GM19463 (cell line): ENCODE data around the gene TSPO2.

Experiments
- ATAC-seq: cut with Tn5 transposase; IDR thresholded peaks from one replicate; pipeline ENCODE4 v1.9.1; 2021; ENCODE audit warnings: mild to moderate bottlenecking, moderate library complexity; ENCODE audit not compliant: unreplicated experiment

Gene TSPO2

DNA sequence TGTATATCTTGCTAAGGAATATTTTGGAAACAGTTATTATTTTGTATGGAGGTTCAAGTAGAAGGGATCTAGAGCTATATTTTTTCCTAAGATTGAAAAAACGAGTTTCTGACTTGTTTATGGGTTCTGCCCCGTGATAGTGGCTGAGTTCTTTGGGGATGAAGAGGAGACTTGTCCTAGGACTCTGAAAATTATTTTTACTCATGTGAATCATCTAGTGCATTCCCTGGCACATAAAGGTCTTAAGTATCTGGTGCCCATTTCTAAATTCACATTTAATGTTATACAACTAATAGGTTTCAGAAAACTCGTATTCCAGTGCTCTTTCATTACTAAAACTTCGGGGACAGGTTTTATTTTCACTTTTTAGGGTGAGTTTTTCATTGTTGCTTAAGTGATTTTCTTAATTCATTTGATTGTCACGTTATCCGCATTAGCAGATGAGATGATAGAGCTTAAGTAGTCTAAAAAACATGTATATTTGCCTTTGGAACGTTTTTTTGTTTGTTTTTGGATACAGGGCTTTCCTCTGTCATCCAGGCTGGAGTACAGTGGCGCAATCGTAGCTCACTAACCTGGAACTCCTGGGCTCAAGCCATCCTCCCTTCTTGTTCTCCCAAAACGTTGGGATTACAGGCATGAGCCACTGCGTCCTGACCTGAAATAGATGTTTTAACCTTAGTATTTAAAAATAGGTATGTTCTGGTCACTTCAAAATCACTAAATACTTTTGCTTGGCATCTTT is 32.6 kb downstream of the TSPO2 start:
- ATAC-seq: no peak

DNA sequence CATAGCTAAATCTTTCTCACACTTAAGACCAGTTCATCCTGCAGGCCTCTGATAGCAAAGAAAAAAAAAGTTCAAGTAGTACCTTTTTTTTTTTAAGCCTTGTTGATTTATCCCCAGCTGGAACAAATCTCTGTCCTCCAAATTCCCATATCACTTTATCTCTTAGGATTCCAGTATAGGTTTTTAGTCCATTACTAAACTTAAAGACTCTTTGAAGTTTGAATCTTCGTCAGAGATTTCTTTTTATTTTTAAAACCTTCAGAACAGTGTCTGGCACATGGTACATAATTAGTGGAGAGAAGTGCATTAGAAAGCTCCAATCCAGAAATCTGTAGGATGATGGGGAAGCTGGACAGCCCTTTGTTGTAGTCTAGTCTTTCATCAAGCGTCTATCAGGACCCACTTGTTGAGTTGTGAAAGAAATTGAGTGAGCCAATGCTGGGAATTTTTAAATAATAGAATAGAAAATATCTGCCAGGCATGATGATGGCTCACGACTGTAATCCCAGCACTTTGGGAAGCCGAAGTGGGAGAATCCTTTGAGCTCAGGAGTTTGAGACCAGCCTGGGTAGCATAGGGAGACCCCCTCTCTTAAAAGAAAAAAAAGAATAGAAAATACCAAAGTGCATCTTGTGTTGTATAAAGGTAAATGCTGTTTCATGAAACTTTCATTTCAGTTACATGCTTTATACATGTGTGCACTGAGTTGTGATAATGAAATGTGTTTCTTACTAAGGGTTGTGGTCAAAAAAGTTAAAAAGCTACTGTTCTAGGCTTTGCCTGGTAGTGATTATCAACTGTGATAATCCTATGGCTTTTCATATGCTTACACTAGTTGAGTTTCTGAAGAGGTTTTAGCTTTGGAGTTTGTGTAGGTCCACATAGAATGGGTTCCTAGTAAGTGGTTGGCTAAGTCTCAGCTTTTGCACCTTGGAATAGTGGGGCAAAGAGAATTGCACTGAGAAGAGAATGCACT is 33.7 kb downstream of the TSPO2 start:
- no peak for ATAC-seq

DNA sequence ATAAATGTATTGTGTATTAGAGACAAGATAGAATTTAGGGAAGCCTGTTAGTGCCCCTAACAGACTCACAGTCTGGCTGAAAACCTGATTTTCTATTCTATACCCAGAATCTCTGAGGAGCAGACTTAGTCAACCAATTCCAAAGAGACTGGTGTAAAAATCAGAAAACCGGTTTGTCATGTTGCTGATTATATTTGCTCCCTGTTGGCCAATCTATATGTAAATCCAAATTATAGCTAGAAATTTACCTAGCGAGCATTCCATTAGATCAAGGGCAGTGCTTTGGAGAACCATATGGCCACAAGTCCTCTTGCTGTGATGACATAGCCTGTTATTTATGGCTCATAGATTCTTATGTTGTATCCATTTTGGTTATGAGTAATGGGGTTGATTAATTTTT is 35.3 kb downstream of the TSPO2 start:
- ATAC-seq: no peak

DNA sequence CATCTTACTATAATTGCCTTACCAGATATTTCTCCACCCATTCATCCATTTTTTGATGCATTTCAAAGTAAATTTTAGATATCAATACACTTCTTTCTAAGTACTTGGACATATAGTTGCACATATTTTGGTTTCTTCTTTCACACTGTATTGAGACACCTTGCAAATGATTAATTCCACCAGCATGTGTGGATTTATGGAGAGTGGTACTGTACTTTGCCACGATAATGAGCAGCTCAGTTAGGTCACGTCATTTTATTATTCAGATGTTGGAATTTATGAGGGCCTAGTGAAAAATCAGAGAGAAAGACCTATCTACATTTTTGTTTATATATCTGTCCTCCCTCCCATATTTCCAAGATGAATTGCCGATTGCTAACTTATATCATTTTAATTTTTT is 35.8 kb downstream of the TSPO2 start:
- no peak for ATAC-seq

DNA sequence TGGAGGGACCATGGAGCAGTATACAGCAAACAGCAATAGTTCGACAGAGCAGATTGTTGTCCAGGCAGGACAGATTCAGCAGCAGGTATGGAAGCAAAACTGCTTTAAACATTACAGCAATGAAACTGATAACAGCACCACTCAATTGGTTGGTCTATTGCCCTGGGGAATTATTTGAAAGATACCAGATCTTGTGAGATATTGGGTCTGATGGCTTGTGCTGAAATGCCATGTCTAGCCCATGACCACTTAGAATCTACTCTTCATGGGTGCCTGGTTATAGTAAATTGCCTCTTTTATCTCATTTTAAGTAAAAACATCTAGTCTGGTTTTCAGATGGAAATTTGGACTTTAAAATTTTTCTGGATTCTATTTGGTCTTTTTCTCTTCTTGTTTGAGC is 36.8 kb downstream of the TSPO2 start:
- no peak for ATAC-seq

DNA sequence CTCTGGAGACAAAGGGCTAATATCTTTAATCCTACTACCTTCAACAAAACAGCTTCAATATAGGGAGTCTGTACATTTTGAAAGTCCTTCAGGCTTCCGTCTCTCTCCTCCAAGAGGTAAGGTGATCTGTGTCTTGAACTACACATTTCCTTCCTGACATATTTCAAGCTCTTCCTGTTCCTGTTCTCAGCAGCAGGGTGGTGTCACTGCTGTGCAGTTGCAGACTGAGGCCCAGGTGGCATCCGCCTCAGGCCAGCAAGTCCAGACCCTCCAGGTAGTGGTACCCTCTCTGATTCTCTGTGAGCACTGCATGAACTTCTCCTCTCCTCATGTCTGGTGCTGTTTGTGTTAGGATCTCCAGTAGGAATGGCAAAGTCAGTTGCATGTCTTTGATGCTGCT is 38.4 kb downstream of the TSPO2 start:
- no peak for ATAC-seq

DNA sequence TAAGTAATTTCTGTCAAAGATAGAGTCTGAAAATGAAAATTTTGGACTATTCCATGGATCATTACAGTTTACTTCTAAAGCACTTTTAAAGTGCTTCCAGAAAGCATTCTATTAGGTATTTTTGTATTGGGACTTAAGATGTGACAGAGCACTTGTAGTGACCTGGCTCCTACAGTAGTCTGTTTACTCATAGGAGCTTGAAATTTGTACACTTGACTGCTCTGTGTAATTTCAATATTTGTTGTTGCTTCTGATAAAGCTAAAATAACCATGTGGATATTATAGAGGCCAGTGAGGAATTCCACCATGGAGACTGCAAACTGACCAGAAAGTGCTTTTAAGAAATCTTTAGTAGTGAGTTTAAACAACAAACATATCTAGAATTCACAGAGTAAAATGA is 40.8 kb downstream of the TSPO2 start:
- no peak for ATAC-seq

DNA sequence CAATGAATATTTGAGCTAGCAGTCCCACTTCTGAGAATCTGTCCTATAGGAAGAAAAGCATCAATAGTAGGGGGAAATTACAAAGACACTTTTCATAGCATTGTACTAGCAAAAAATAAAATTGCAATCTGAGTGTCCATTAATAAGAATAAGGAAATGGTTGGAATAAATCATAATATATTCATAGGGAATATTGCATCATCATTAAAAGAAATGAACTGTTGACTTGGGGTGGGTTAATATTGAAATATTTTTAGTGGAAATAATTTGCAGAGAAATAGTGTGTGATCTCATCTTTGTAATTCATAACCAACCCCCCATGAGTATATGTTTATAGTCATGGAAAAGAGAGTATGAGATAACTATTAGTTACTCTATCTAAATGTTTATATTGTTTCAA is 42.9 kb downstream of the TSPO2 start:
- ATAC-seq: no peak

DNA sequence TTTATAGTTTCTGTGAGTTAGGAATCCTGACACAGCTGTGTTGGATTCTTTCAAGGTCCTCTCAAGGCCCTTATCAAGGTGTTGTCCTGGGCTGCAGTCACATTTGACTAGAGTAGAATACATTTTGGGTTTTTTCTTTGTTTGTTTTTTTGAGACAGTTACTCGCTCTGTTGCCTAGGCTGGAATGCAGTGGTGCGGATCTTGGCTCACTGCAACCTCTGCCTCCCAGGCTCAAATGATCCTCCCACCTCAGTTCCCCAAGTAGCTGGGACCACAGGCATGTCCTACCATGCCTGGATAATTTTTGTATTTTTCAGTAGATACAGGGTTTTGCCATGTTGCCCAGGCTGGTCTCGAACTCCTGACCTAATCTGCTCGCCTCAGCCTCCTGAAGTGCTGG is 46.2 kb downstream of the TSPO2 start:
- ATAC-seq: no peak

DNA sequence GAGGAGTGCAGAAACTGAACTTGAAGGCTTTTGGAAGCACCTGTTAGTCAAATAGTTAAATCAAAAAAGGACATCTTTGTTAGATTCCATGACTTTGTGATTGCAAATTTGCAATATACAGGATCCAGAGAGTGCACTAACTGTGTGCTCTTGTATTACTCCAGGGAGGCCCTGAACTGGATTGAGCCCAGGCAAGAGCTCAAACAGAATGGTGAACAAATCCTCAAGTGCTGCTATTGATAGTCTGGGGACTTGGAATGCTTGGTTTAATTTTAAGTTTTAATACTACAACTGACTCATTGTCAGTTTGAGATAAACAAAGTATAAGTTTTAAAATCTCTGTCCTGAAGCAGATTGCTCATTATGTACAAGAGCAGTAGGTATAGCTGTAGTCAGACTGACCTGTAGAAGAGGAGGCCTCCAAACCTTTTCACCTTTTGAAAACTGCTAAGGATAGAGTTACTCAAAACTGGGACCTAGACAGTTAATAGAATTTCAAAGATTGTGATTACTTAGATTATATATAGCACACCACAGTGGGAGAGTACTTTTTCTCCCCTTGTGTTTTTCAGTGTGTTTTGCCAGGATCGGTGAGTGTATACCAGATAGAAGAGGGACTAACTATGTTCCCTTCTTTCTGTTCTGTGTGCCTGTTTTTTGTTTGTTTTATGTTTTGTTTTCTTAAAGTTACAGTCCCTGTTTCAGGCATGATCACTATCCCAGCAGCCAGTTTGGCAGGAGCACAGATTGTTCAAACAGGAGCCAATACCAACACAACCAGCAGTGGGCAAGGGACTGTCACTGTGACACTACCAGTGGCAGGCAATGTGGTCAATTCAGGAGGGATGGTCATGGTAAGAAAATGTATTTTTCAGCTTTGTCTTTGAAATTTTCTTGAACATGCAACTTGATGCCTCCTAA is 48.8 kb downstream of the TSPO2 start:
- no peak for ATAC-seq

DNA sequence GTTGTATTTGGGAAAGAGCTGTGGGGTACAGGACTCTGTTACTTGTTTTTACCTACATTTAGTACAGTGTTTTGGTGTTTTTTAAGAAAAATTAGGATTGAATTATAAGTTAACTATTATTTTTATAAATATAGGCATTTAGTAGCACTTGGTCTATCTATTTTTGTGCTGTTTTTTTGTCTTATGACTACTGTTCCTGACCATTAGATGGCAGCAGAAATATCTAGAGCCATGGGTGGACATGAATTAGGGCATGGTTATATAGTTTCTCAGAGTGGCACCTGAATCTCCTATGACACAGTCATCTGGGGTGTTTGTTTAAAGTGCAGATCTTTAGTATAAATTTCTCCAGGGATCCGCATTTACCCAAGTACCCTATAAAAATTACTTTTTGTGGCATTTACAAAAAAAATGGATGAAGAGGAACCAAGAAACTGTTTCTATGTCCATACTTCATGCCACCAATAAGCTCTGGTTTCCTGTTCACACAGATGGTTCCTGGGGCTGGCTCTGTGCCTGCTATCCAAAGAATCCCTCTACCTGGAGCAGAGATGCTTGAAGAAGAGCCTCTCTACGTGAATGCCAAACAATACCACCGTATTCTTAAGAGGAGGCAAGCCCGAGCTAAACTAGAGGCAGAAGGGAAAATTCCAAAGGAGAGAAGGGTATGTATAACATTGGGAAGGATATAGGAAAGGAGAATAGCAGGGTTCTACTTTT is 50.3 kb downstream of the TSPO2 start:
- no peak for ATAC-seq

DNA sequence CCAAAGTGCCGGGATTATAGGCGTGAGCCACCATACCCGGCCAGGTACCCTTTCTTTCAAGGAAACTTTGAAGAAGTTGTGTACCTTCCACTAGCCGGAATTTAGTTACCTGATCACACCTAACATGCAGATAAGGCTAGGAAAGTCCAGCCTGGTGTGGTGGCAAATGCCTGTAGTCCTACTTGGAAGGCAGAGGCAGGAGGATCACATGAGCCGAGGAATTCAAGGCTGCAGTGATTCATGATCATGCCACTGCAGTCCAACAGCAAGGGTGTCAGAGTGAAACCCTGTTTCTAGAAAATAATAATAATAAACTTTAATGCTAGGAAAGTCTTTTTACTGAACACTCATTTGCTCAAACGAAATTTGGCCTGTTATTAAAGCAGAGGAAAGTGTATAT is 51.5 kb downstream of the TSPO2 start:
- ATAC-seq: no peak
